ENCODE measurements around the gene PRLR. TPM values are rescaled to one million over a fixed set of nuclear protein-coding genes. Genes with fewer than 3 reads are reported as not detected.

Gene PRLR
- total and polyA plus RNA-seq, 10 of the 15 experiments (the other 5 are each of a cell fraction or from before 2014, with no cell fraction given), result 0.03 to 8.1 (median 0.20) TPM

DNA sequence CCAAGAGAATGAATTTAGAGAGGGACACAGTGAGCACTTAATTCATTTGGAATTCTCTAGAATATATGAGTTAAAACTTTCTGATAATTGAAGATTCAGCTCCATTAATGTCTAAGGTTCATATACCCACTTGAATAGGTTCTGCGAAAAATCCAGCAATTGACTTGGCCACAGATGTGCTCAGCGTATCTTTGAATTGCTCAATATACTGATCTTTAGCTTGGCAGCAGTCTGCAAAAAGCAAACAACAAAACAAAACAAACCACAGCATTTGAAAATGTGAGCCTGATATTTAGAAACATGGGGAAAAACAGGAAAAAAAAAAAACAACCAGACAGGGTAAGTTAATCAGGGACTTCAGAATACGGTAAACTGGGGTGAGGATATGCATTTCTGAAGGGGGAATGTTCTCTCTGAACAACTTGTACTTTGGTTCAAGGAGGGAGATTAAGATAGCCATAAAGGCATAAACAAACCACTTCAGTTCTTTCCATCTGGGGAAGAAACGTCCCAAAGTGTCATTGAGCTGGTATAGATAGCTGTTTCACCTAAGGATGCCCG lies 203.9 kb downstream of the PRLR start:
- ChIA-PET CTCF (interaction anchor here (0.7 to 1.2 kb wide), 4 partner anchors 23 to 200 kb away, joined by 3 to 4 read pairs (median 3); no protein-coding TSS in a partner anchor), RAD21 (ENCODE audit: unreplicated experiment) (no interaction called here)

More for the DNA sequence above, 203.9 kb downstream of the PRLR start:
- TF ChIP-seq, protein P1, sequence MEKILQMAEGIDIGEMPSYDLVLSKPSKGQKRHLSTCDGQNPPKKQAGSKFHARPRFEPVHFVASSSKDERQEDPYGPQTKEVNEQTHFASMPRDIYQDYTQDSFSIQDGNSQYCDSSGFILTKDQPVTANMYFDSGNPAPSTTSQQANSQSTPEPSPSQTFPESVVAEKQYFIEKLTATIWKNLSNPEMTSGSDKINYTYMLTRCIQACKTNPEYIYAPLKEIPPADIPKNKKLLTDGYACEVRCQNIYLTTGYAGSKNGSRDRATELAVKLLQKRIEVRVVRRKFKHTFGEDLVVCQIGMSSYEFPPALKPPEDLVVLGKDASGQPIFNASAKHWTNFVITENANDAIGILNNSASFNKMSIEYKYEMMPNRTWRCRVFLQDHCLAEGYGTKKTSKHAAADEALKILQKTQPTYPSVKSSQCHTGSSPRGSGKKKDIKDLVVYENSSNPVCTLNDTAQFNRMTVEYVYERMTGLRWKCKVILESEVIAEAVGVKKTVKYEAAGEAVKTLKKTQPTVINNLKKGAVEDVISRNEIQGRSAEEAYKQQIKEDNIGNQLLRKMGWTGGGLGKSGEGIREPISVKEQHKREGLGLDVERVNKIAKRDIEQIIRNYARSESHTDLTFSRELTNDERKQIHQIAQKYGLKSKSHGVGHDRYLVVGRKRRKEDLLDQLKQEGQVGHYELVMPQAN (conservative IDR thresholded peaks at IDR 0.05), result no peak
- no peak for TF ChIP-seq IKZF1 (conservative IDR thresholded peaks at IDR 0.05)
- TF ChIP-seq, protein P2, sequence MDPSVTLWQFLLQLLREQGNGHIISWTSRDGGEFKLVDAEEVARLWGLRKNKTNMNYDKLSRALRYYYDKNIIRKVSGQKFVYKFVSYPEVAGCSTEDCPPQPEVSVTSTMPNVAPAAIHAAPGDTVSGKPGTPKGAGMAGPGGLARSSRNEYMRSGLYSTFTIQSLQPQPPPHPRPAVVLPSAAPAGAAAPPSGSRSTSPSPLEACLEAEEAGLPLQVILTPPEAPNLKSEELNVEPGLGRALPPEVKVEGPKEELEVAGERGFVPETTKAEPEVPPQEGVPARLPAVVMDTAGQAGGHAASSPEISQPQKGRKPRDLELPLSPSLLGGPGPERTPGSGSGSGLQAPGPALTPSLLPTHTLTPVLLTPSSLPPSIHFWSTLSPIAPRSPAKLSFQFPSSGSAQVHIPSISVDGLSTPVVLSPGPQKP (IDR thresholded peaks at IDR 0.05; ENCODE audit: low read depth, low read length), result no peak
- ChIA-PET SMC1A (ENCODE audit: uncharacterized antibody, unreplicated experiment) (interaction anchor here (1.0 kb wide), 1 partner anchor 15 kb away, joined by 3 read pairs; no protein-coding TSS in a partner anchor), POLR2A (interaction anchor here (0.6 kb wide), 1 partner anchor 63 kb away, joined by 6 read pairs; no protein-coding TSS in a partner anchor)
- in situ Hi-C loops (cut with MboI) (no loop called here), intact Hi-C loops (cut with micrococcal nuclease; ENCODE audit: unreplicated experiment) (no loop called here)
- Histone ChIP-seq H3K27ac (ENCODE audit: control insufficient read depth, insufficient read depth) (no peak overlapping the region), H3K4me2 (ENCODE audit: control insufficient read depth, insufficient read depth) (no peak overlapping the region), H3K9ac (ENCODE audit: control insufficient read depth, insufficient read depth, low read length) (no peak overlapping the region), H3K27me3 (replicated peaks in 1 of 2; ENCODE audit: control insufficient read depth in 2 of 2, insufficient read depth in 2 of 2, low read length in 1 of 2) (peaks cover 0 to 2% of the 10 kb centered on the region in 2 experiments; a peak in 2 of 4 replicates), H3K4me3 (no peak overlapping the region), H3K9me3 (replicated peaks; ENCODE audit: control insufficient read depth, insufficient read depth, low read length) (no peaks in the 10 kb centered on the region), H3K36me3 (ENCODE audit: control insufficient read depth in 2 of 2, insufficient read depth in 2 of 2, low read length in 1 of 2) (no peaks in the 10 kb centered on the region), H2AFZ (ENCODE audit: control insufficient read depth, low read depth, low read length) (no peak overlapping the region), H3K4me1 (ENCODE audit: control insufficient read depth, insufficient read depth, low read length) (no peaks in the 10 kb centered on the region), H3K79me2 (ENCODE audit: control insufficient read depth, insufficient read depth, low read length) (no peaks in the 10 kb centered on the region), H4K20me1 (ENCODE audit: control insufficient read depth, insufficient read depth) (no peaks in the 10 kb centered on the region)
- no peak for DNase-seq (ENCODE audit: low read depth, low spot score)
- FAIRE-seq, result no peak
- no peak for ATAC-seq
- 43% methylated on average over 5 of the region's 5 CpGs for WGBS (ENCODE audit: insufficient coverage, insufficient replicate concordance, low lambda C conversion rate, missing lambda C conversion rate)
- BruUV-seq (replicated peaks), result no TSS peak
